HFF-Myc (cell line): Measurements from ENCODE around the gene PPP1R12B.
"Not testable (repeated sequence)": the region's sequence is repeated elsewhere in the genome, so short reads cannot be mapped to it uniquely, and the experiment has no call there.

Source experiments
- DNase-seq: peaks from one replicate; pipeline ENCODE4 v3.0.0-alpha.2; 2011; ENCODE audit warnings: low read depth; ENCODE audit errors: extremely low read depth
- H3K4me3 ChIP-seq: replicated peaks from 2 replicates; pipeline ENCODE4 v1.5.1; 2011; ENCODE audit warnings: low read depth, mild to moderate bottlenecking, control low read depth, low read length
- TF ChIP-seq, protein P1 (sequence below): IDR thresholded peaks from 2 replicates; pipeline ENCODE4 v1.5.1; 2012; ENCODE audit warnings: mild to moderate bottlenecking, low read depth, low read length, control low read depth; ENCODE audit errors: missing control alignments

The PPP1R12B gene

GRCh38 chr1:202376247-202376646 lies 27.7 kb downstream of the PPP1R12B start:
- no peak for DNase-seq
- H3K4me3 ChIP-seq, result no peak overlapping the region
- TF ChIP-seq, protein P1, sequence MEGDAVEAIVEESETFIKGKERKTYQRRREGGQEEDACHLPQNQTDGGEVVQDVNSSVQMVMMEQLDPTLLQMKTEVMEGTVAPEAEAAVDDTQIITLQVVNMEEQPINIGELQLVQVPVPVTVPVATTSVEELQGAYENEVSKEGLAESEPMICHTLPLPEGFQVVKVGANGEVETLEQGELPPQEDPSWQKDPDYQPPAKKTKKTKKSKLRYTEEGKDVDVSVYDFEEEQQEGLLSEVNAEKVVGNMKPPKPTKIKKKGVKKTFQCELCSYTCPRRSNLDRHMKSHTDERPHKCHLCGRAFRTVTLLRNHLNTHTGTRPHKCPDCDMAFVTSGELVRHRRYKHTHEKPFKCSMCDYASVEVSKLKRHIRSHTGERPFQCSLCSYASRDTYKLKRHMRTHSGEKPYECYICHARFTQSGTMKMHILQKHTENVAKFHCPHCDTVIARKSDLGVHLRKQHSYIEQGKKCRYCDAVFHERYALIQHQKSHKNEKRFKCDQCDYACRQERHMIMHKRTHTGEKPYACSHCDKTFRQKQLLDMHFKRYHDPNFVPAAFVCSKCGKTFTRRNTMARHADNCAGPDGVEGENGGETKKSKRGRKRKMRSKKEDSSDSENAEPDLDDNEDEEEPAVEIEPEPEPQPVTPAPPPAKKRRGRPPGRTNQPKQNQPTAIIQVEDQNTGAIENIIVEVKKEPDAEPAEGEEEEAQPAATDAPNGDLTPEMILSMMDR, result no peak

DNA sequence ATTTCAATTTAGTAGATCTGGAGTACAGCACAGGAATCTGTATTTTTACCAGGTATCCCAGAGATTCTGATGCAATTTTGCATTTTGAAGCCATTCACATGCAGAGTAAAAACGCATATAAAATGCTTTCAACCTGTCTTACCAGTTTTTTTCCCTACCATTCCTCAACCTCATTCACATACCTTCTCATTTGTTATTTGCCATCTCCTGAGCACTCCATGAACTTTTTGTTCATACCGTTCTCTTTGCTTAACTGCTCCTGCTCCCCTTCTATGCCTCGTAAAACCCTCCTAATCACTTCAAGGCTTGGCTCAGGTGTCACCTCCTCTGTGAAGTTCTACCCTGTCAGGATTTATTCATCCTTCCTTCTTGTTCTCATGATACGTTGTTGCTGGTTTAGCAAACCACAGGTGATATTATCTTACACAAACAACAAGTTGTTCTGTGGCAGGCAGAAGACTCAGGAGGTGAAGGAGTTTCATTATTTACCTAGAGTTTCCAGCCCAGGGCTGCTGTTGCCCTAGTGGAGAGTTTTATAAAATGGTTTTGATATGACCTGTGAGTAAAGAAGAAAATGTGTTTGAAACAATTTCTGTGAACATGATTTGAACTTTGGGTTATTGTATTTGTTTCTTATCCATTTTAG lies 31.5 kb downstream of the PPP1R12B start:
- H3K4me3 ChIP-seq, DNase-seq: not testable (repeated sequence)

GRCh38 chr1:202380535-202380934 lies 32.0 kb downstream of the PPP1R12B start:
- not testable (repeated sequence) for H3K4me3 ChIP-seq, DNase-seq

GRCh38 chr1:202381867-202382266 lies 33.4 kb downstream of the PPP1R12B start:
- H3K4me3 ChIP-seq, DNase-seq: not testable (repeated sequence)

DNA sequence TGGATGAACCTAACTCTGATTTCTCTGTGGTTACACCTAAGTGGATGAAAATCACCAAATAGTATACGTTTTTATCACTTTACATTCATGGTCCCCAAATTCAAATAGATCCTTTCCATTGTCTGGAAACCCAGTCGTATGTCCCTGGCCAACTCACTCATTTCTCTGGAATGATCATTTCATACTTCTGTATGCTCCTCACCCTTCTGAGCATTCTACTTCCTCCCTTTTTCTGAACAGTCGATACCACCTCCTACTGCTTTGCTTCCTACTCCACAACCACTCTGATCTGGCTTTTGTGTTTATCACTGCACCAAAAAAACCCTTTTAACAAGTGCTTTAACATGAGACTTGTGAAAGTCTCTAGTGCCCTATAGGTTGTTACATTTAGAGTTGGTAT lies 47.3 kb downstream of the PPP1R12B start:
- not testable (repeated sequence) for DNase-seq

GRCh38 chr1:202397256-202397655 lies 48.8 kb downstream of the PPP1R12B start:
- H3K4me3 ChIP-seq, result no peak overlapping the region
- TF ChIP-seq, protein P1, result no peak
- DNase-seq, result no peak

More for the DNA sequence above, 47.3 kb downstream of the PPP1R12B start:
- H3K4me3 ChIP-seq, result not testable (repeated sequence)

- H3K4me3 ChIP-seq, DNase-seq: not testable (repeated sequence)
Observed at GRCh38 chr1:202398439-202398838, 49.9 kb downstream of the PPP1R12B start.

DNA sequence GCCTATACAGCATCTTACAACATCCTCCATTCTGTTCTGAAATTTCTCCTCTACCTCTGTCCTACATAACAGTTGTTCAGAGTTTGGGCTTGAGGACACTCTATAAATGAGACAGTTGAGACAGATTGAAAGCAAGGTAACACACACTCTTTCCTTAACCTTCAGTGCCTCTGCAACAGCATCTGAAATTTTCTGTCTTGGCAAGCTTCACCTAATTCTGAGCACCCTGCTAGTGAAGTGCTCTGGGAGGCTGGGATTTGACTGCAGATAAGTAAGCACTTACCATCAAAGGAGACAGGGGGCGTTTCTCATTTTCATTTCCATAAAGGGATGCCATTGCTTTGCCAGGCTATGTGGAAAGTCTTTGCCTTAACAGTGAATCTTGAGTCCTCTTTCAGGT lies 53.3 kb downstream of the PPP1R12B start:
- H3K4me3 ChIP-seq, DNase-seq: not testable (repeated sequence)

- DNase-seq, H3K4me3 ChIP-seq: not testable (repeated sequence)
Observed at GRCh38 chr1:202403381-202403780, 54.9 kb downstream of the PPP1R12B start.

- TF ChIP-seq, protein P1, result no peak
- H3K4me3 ChIP-seq, result no peak overlapping the region
- no peak for DNase-seq
Observed at GRCh38 chr1:202405928-202406327, 57.4 kb downstream of the PPP1R12B start.

- H3K4me3 ChIP-seq, DNase-seq: not testable (repeated sequence)
Observed at GRCh38 chr1:202406896-202407295, 58.4 kb downstream of the PPP1R12B start.

GRCh38 chr1:202407378-202407777 lies 58.9 kb downstream of the PPP1R12B start:
- not testable (repeated sequence) for H3K4me3 ChIP-seq, DNase-seq

DNA sequence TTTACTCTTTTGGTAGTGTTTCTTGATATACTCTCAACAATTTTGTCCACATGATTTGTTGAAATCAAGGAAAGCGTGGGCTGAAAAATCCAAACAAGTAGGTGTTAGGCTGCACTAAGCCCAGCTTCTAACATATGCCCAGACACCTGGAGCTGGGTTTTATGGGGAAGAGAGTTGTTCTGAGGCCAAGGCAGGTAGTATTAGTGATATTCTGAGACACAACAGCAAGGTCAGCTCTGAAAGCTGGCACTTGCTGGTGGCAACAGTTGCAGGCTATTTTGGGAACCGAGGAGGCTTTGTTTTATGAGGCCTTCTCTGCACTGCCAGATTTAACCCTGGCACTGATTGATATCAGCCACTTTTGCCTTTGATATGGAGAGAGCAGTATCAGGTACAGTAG lies 61.8 kb downstream of the PPP1R12B start:
- H3K4me3 ChIP-seq, DNase-seq: not testable (repeated sequence)

- DNase-seq, H3K4me3 ChIP-seq: not testable (repeated sequence)
Observed at GRCh38 chr1:202410854-202411357, 62.4 kb downstream of the PPP1R12B start.
